GM23338 (cell line): ENCODE data around the gene TNS3. TPM values are rescaled to one million over a fixed set of nuclear protein-coding genes. Genes with fewer than 3 reads are reported as not detected.

Experiments used
- ATAC-seq: fragments of 200-7000 bp; cut with Tn5 transposase; 3 replicates; pipeline ENCODE4 v1.9.1; 2020
- DNase-seq: peaks from one replicate; pipeline ENCODE4 v3.0.0-alpha.2; 2015; ENCODE audit warnings: low spot score
- H2AFZ ChIP-seq: fragments of 200-600 bp; sonication (generic); 2 replicates; pipeline ENCODE4 v1.8.0; 2016; ENCODE audit warnings: antibody characterized with exemption, mild to moderate bottlenecking, moderate library complexity
- H3F3A ChIP-seq: fragments of 200-600 bp; sonication (generic); replicated peaks from 2 replicates; pipeline ENCODE4 v1.8.0; 2017; ENCODE audit warnings: antibody characterized with exemption, mixed run types, low read depth
- H3K27ac ChIP-seq: fragments of 200-600 bp; sonication (generic); 2 replicates; pipeline ENCODE4 v1.6.1; 2016; ENCODE audit warnings: low read depth
- H3K27me3 ChIP-seq: fragments of 200-600 bp; sonication (generic); 2 replicates; pipeline ENCODE4 v1.8.0; 2016; ENCODE audit warnings: mild to moderate bottlenecking, mixed run types, moderate library complexity; ENCODE audit not compliant: insufficient read depth
- H3K36me3 ChIP-seq: fragments of 200-600 bp; sonication (generic); 2 replicates; pipeline ENCODE4 v1.8.0; 2016; ENCODE audit warnings: mild to moderate bottlenecking; ENCODE audit not compliant: insufficient read depth
- H3K4me1 ChIP-seq: fragments of 200-600 bp; sonication (generic); 2 replicates; pipeline ENCODE4 v1.8.0; 2016; ENCODE audit warnings: mild to moderate bottlenecking, moderate library complexity; ENCODE audit not compliant: insufficient read depth
- H3K4me2 ChIP-seq: fragments of 200-600 bp; sonication (generic); 2 replicates; pipeline ENCODE4 v1.7.1; 2017; ENCODE audit warnings: mixed run types
- H3K4me3 ChIP-seq: fragments of 200-600 bp; sonication (generic); 2 replicates; pipeline ENCODE4 v1.6.1; 2016; ENCODE audit warnings: mixed run types
- H3K79me2 ChIP-seq: fragments of 200-600 bp; sonication (generic); replicated peaks from 2 replicates; pipeline ENCODE4 v1.8.0; 2017; ENCODE audit warnings: mild to moderate bottlenecking; ENCODE audit not compliant: insufficient read depth
- H3K9me2 ChIP-seq: fragments of 200-600 bp; sonication (generic); 2 replicates; pipeline ENCODE4 v1.8.0; 2017; ENCODE audit not compliant: insufficient read depth
- H4K20me1 ChIP-seq: fragments of 200-600 bp; sonication (generic); replicated peaks from 2 replicates; pipeline ENCODE4 v1.8.0; 2017; ENCODE audit warnings: mild to moderate bottlenecking; ENCODE audit not compliant: insufficient read depth
- H3K27ac Mint-ChIP-seq: 2 replicates; pipeline ENCODE4 v1.8.0; 2020; ENCODE audit warnings: inconsistent platforms, mild to moderate bottlenecking, moderate library complexity, mixed read lengths
- H3K27me3 Mint-ChIP-seq: 3 replicates; pipeline ENCODE4 v1.8.0; 2022; ENCODE audit warnings: low read depth, mild to moderate bottlenecking, moderate library complexity, mixed read lengths, inconsistent platforms; ENCODE audit not compliant: insufficient read depth, poor library complexity
- H3K36me3 Mint-ChIP-seq: 3 replicates; pipeline ENCODE4 v1.8.0; 2021; ENCODE audit warnings: low read depth, mild to moderate bottlenecking, inconsistent platforms, moderate library complexity, mixed read lengths
- H3K4me1 Mint-ChIP-seq: 3 replicates; pipeline ENCODE4 v1.8.0; 2020; ENCODE audit warnings: mild to moderate bottlenecking, inconsistent platforms, mixed read lengths
- H3K4me3 Mint-ChIP-seq: 3 replicates; pipeline ENCODE4 v1.8.0; 2021; ENCODE audit warnings: moderate library complexity, mild to moderate bottlenecking, inconsistent platforms, mixed read lengths
- H3K9me3 Mint-ChIP-seq: 3 replicates; pipeline ENCODE4 v1.8.0; 2020; ENCODE audit warnings: moderate library complexity, mild to moderate bottlenecking, inconsistent platforms, mixed read lengths
- EZH2phosphoT487 ChIP-seq: fragments of 200-600 bp; sonication (generic); IDR thresholded peaks from one replicate; pipeline ENCODE4 v1.8.1; 2018; ENCODE audit warnings: antibody characterized with exemption; ENCODE audit not compliant: unreplicated experiment
- NANOG ChIP-seq: IDR thresholded peaks from 2 replicates; pipeline ENCODE4 v1.6.1; 2016; ENCODE audit warnings: antibody characterized with exemption, borderline replicate concordance
- POLR2AphosphoS5 ChIP-seq: IDR thresholded peaks from 2 replicates; pipeline ENCODE4 v1.6.1; 2016; ENCODE audit warnings: antibody characterized with exemption, low read depth
- STAT1 ChIP-seq: IDR thresholded peaks from one replicate; pipeline ENCODE4 v1.6.1; 2016; ENCODE audit warnings: antibody characterized with exemption; ENCODE audit not compliant: unreplicated experiment
- ZNF114 ChIP-seq: fragments of 250-450 bp; sonication (Bioruptor Pico); IDR thresholded peaks from 2 replicates; pipeline ENCODE4 v1.5.0; 2020; ENCODE audit warnings: mild to moderate bottlenecking, moderate library complexity
- ZNF331 ChIP-seq: fragments of 250-450 bp; sonication (Bioruptor Pico); IDR thresholded peaks from 2 replicates; pipeline ENCODE4 v1.5.0; 2020; ENCODE audit warnings: low read depth, mild to moderate bottlenecking, moderate library complexity
- ZNF462 ChIP-seq: fragments of 250-450 bp; sonication (Bioruptor Pico); IDR thresholded peaks from 2 replicates; pipeline ENCODE4 v1.5.0; 2020; ENCODE audit warnings: mild to moderate bottlenecking, moderate library complexity
- polyA plus RNA-seq: library from polyadenylated mRNA; unstranded; fragments of >200 nt; fragmentation: Nextera tagmentation; extraction: Ambion mirVana; gene quantifications from 2 replicates; pipeline ENCODE4 v1.2.1, GENCODE V29; 2016
- total RNA-seq: library from RNA; depleted of rRNA; stranded (reverse); fragments of >200 nt; shearing (Covaris generic); gene quantifications from 2 replicates; pipeline ENCODE4 v1.2.3, GENCODE V29; 2014

TNS3 gene
- total and polyA plus RNA-seq, 2 experiments from 2014 or later, result 6.2 to 28.7 TPM

DNA sequence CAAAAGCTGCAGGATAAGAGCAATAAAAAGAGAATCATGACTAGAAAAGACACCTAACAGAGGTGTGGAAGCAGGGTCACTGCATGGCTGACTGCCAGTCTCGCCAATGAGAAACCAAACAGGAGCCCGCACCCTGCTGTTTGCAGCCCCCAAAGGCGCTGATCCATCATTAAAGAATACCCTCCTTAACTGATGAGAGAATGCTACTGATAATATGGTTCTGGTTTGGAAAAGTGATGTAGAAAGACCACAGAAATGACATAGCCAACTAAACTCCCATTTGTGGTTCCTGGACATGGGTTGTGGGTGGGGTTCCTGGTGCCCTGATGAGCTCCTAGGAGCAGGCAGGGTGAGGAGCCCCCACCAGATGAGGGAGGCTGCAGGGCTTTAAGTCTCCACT lies 207.4 kb downstream of the TNS3 start:
- no peaks in the 10 kb centered on the region for H3K36me3 ChIP-seq
- no peak overlapping the region for H3K4me3 ChIP-seq
- H3K4me3 Mint-ChIP-seq, result no peak overlapping the region
- no peak overlapping the region for H3K4me2 ChIP-seq
- H3K4me1 Mint-ChIP-seq, result peaks cover 36% of the 10 kb centered on the region
- peaks cover under 1% of the 10 kb centered on the region; the same call in 2 of the 3 replicates for H3K36me3 Mint-ChIP-seq
- no peak for DNase-seq
- H2AFZ ChIP-seq, result no peak overlapping the region
- no peaks in the 10 kb centered on the region for H3K79me2 ChIP-seq
- no peak for ATAC-seq
- H3K27ac Mint-ChIP-seq, result no peak overlapping the region
- TF ChIP-seq EZH2phosphoT487 (no peak), POLR2AphosphoS5 (no peak), NANOG (no peak), ZNF114 (CRISPR knock-in tag) (no peak), ZNF331 (no peak), ZNF462 (CRISPR knock-in tag) (no peak), STAT1 (no peak)
- H3F3A ChIP-seq, result 0 out of 2 replicates have a peak, but pooled peaks cover 1% of the 10 kb centered on the region
- H3K27me3 ChIP-seq, result no peaks in the 10 kb centered on the region
- H3K4me1 ChIP-seq, result peaks cover 11% of the 10 kb centered on the region
- no peaks in the 10 kb centered on the region; the same call in none of the 2 replicates for H4K20me1 ChIP-seq
- H3K9me3 Mint-ChIP-seq, result no peaks in the 10 kb centered on the region
- H3K27ac ChIP-seq, result no peak overlapping the region
- H3K9me2 ChIP-seq, result no peaks in the 10 kb centered on the region
- H3K27me3 Mint-ChIP-seq, result peaks cover 5% of the 10 kb centered on the region
